DND-41 (cell line): ENCODE results near the gene TMEM89.

Source experiments
- ATAC-seq: fragments of 200-7000 bp; cut with Tn5 transposase; 3 replicates; pipeline ENCODE4 v1.9.1; 2021; ENCODE audit warnings: low read depth; ENCODE audit not compliant: insufficient read depth
- DNase-seq: peaks from one replicate; pipeline ENCODE4 v3.0.0-alpha.2; 2020
- H2AFZ ChIP-seq: 2 replicates; pipeline ENCODE4 v1.6.0; 2012; ENCODE audit warnings: low read depth, low read length
- H3K27ac ChIP-seq: 2 replicates; pipeline ENCODE4 v1.5.1; 2012; ENCODE audit warnings: low read length, inconsistent platforms
- H3K27me3 ChIP-seq: fragments of 200-600 bp; sonication (generic); 2 replicates; pipeline ENCODE4 v1.6.0; 2012; ENCODE audit warnings: low read length, mild to moderate bottlenecking, inconsistent platforms; ENCODE audit not compliant: insufficient read depth, poor library complexity
- H3K36me3 ChIP-seq: 2 replicates; pipeline ENCODE4 v1.5.1; 2012; ENCODE audit warnings: low read length, inconsistent platforms; ENCODE audit not compliant: insufficient read depth
- H3K4me1 ChIP-seq: 2 replicates; pipeline ENCODE4 v1.5.1; 2012; ENCODE audit warnings: mild to moderate bottlenecking, low read length; ENCODE audit not compliant: insufficient read depth
- H3K4me2 ChIP-seq: 2 replicates; pipeline ENCODE4 v1.6.0; 2012; ENCODE audit warnings: mild to moderate bottlenecking, moderate library complexity, low read length, inconsistent platforms; ENCODE audit not compliant: insufficient read depth
- H3K4me3 ChIP-seq, 2 experiments: fragments of 200-600 bp in 1 of 2; shearing (Covaris generic) in 1 of 2; 2 replicates each; pipeline ENCODE4 v1.5.1; 2012 to 2016; ENCODE audit warnings: inconsistent platforms in 2 of 2, low read length in 2 of 2, mild to moderate bottlenecking in 2 of 2, low read depth in 1 of 2, moderate library complexity in 1 of 2
- H3K79me2 ChIP-seq: 2 replicates; pipeline ENCODE4 v1.6.0; 2012; ENCODE audit warnings: low read length, inconsistent platforms; ENCODE audit not compliant: insufficient read depth
- H3K9ac ChIP-seq: 2 replicates; pipeline ENCODE4 v1.6.0; 2012; ENCODE audit warnings: low read depth, mild to moderate bottlenecking, inconsistent platforms, low read length, moderate library complexity
- H3K9me3 ChIP-seq: 2 replicates; pipeline ENCODE4 v1.5.1; 2012; ENCODE audit warnings: low read length, moderate library complexity, mild to moderate bottlenecking, inconsistent platforms; ENCODE audit not compliant: insufficient read depth, severe bottlenecking
- H4K20me1 ChIP-seq: 2 replicates; pipeline ENCODE4 v1.6.0; 2012; ENCODE audit warnings: low read length; ENCODE audit not compliant: insufficient read depth
- EZH2 ChIP-seq: IDR thresholded peaks from 3 replicates; pipeline ENCODE4 v1.6.1; 2012; ENCODE audit warnings: borderline replicate concordance, low read depth, mild to moderate bottlenecking, moderate library complexity, low read length, inconsistent platforms; ENCODE audit not compliant: severe bottlenecking
- TF ChIP-seq, protein P1 (sequence below): IDR thresholded peaks from 2 replicates; pipeline ENCODE4 v1.5.1; 2012; ENCODE audit warnings: borderline replicate concordance, low read length, moderate library complexity, mild to moderate bottlenecking; ENCODE audit not compliant: poor library complexity, severe bottlenecking; ENCODE audit errors: extremely low read depth

The TMEM89 gene

DNA sequence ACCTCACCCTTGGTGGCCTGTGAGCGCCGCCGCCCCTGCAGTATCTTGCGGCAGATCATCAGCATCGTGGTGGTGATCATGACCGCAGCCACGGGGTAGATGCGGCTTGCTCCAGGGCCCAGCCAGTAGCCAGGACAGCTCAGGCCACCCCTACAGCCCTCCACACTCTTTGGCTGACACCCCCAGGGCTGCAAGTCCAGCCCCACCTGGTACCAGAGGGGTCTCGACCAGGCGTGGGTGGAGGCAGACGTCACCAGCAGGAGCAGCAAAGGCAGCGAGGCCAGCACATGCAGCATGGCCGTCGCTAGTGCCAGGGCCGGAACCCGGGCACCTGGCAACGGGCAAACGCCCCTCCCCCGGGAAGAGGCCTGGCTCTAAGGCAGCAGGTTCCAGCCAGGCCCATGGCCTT lies at the start of gene TMEM89:
TSS of gene TMEM89 (minus strand) at position 309 of the 409 bp plus-strand sequence. CDS start at position 296, 13 bp downstream.
- peaks cover 8% of the 10 kb centered on the region; the same call in 1 of the 2 replicates for H3K4me1 ChIP-seq
- ATAC-seq (no peak), DNase-seq (no peak)
- H3K9me3 ChIP-seq = peaks cover 16% of the 10 kb centered on the region
- no peak within 1 kb of the TSS for H2AFZ ChIP-seq
- H3K27me3 ChIP-seq = no peaks in the 10 kb centered on the region
- 0 out of 2 replicates have a peak, but pooled peaks cover 5% of the 10 kb centered on the region for H3K79me2 ChIP-seq
- no peaks in the 10 kb centered on the region for H4K20me1 ChIP-seq
- peaks cover 46% of the 10 kb centered on the region for H3K36me3 ChIP-seq
- TF ChIP-seq EZH2 = no peak
- TF ChIP-seq, protein P1, sequence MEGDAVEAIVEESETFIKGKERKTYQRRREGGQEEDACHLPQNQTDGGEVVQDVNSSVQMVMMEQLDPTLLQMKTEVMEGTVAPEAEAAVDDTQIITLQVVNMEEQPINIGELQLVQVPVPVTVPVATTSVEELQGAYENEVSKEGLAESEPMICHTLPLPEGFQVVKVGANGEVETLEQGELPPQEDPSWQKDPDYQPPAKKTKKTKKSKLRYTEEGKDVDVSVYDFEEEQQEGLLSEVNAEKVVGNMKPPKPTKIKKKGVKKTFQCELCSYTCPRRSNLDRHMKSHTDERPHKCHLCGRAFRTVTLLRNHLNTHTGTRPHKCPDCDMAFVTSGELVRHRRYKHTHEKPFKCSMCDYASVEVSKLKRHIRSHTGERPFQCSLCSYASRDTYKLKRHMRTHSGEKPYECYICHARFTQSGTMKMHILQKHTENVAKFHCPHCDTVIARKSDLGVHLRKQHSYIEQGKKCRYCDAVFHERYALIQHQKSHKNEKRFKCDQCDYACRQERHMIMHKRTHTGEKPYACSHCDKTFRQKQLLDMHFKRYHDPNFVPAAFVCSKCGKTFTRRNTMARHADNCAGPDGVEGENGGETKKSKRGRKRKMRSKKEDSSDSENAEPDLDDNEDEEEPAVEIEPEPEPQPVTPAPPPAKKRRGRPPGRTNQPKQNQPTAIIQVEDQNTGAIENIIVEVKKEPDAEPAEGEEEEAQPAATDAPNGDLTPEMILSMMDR = no peak
- H3K4me3 ChIP-seq = no peak within 1 kb of the TSS
- H3K27ac ChIP-seq = no peak within 1 kb of the TSS
- no peak within 1 kb of the TSS for H3K9ac ChIP-seq
- no peak within 1 kb of the TSS for H3K4me2 ChIP-seq

- no peak overlapping the region for H3K4me3 ChIP-seq
- H4K20me1 ChIP-seq = no peaks in the 10 kb centered on the region
- no peaks in the 10 kb centered on the region for H3K27me3 ChIP-seq
- ATAC-seq (no peak), DNase-seq (no peak)
- TF ChIP-seq, protein P1 = no peak
- TF ChIP-seq EZH2 = no peak
- no peak overlapping the region for H3K9ac ChIP-seq
- peaks cover 5% of the 10 kb centered on the region; the same call in 1 of the 2 replicates for H3K36me3 ChIP-seq
- no peaks in the 10 kb centered on the region for H3K9me3 ChIP-seq
- H3K27ac ChIP-seq = no peak overlapping the region
- no peaks in the 10 kb centered on the region for H3K79me2 ChIP-seq
- no peak overlapping the region for H2AFZ ChIP-seq
- no peaks in the 10 kb centered on the region for H3K4me1 ChIP-seq
- no peak overlapping the region for H3K4me2 ChIP-seq
Observed at GRCh38 chr3:48664929-48665328, 43.4 kb upstream of the TMEM89 start.

- Histone ChIP-seq H3K27me3 (no peaks in the 10 kb centered on the region), H3K79me2 (no peaks in the 10 kb centered on the region), H3K27ac (no peak overlapping the region), H2AFZ (no peak overlapping the region), H3K4me3 (no peak overlapping the region), H3K9ac (no peak overlapping the region), H4K20me1 (no peaks in the 10 kb centered on the region), H3K4me2 (no peak overlapping the region), H3K36me3 (peaks cover 5% of the 10 kb centered on the region; the same call in 1 of the 2 replicates), H3K9me3 (no peaks in the 10 kb centered on the region), H3K4me1 (no peaks in the 10 kb centered on the region)
- ATAC-seq (no peak), DNase-seq (no peak)
- TF ChIP-seq, protein P1 = no peak
- no peak for TF ChIP-seq EZH2
Observed at GRCh38 chr3:48664313-48664644, 42.7 kb upstream of the TMEM89 start.
